HG02981 (cell line): ENCODE measurements around the gene GRM8.
"Not testable (repeated sequence)": the region's sequence is repeated elsewhere in the genome, so short reads cannot be mapped to it uniquely, and the experiment has no call there.

Experiments
- ATAC-seq: cut with Tn5 transposase; IDR thresholded peaks from one replicate; pipeline ENCODE4 v1.9.1; 2021; ENCODE audit warnings: mild to moderate bottlenecking, moderate library complexity; ENCODE audit not compliant: unreplicated experiment

Gene GRM8

DNA sequence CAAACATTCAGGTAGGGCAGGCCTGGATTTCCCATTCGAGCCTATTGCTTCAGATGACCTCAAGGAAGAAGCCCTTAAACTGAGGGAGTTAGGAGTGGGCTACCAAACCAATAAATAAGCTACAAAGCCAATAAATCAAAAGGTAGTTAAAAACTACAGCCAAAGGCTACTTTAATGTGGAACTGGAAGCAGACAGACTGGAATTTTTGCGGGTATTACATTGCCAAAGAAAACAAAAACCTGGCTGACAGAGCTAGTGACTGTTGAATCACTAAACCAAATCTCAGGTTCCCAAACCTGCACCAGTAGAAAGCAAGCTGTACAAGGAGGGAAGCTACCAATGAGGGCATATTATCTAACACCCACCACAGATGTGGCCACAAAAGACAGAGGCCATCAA lies 315.6 kb downstream of the GRM8 start:
- no peak for ATAC-seq

- no peak for ATAC-seq
Measured at GRCh38 chr7:126931581-126931980, 321.2 kb downstream of the GRM8 start.

DNA sequence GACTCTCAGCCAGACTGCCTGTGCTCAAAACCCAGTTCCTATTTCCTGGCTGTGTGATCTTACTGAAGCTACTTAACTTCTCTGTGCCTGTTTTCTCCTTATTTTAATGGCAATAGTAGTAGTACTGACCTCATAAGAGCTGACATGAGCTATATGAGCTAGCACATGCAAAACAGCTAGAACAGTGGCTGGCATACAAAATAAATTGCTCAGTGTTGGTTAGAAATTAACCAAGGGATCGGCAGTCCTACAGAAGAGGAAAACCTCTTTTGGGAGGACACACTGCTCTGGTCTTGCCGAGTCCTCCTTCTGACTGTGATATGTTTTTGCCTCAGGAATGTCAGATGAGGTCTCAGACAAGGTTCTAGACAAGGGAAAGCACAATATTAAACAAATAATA lies 322.6 kb downstream of the GRM8 start:
- no peak for ATAC-seq

DNA sequence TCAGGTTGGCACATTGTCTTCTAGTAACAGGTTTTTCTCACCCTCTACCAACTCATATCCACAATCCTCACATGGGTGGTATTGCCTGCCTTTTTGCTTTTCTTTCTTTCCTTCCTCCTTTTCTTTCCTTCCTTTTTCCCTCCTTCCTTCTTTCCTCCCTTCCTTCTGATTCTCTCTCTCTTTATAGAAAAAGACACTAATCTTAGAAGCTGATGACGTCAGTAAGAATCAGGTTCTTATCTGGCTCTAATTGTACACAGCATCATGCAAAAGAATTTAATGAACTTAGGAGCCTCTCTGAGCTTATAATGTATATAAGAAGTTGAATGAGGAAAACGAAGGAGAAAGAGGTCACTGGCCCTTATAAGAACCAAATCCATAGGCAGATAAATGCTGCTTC lies 328.3 kb downstream of the GRM8 start:
- ATAC-seq: no peak

DNA sequence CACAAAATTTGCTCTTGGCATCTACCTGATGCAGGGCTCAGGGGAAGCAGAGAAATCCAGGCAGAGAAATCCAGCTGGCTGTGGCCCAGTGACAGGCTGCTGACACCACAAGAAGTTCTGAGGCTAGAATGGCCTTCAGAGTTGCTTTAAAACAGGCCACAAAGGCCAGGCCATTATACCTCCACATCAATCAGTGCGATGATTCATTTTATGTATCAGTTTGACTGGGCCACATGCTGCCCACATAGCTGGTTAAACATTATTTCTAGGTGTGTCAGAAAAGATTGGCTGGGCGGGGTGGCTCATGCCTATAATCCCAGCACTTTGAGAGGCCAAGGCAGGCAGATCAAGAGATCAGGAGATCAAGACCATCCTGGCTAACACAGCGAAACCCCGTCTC lies 341.1 kb downstream of the GRM8 start:
- ATAC-seq: peak; percentile 73

DNA sequence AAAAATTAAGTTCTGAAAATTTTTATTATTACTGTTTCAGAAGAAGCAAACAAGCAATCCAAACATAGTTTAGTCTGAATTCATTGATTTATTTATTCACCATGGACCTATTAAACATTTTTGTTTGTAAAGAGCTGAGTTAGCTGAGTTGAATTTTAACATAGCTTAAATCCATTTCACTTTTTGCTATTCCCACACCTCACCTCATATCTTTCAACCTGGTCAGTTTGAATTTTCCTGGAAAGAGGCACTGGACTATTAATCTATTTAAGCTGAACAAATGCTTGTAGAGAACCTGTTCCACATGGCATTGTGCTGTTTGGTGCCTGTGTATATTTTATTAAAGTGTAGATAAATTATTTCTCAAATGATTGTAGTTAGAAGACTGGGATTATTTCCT lies 344.2 kb downstream of the GRM8 start:
- not testable (repeated sequence) for ATAC-seq

DNA sequence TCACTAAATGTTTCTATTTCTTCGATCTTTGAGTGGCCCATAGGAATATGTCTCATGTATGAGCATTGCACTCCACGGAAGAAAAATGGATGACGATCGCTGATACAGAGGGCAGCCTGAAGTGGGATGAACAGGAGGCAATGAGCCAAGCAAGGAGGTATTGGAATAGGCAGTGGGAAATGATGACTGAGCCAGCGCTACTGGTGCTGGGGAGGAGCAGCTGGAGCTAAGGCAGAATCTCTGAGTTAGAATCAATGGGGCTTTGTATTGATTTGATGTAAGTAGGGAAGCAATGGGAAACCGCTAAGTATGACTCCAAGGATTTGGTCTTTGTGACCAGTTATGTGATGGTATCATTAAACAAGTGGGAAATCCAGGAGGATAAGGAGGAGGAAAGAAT lies 345.1 kb downstream of the GRM8 start:
- not testable (repeated sequence) for ATAC-seq

GRCh38 chr7:126905255-126905654 lies 347.5 kb downstream of the GRM8 start:
- not testable (repeated sequence) for ATAC-seq

DNA sequence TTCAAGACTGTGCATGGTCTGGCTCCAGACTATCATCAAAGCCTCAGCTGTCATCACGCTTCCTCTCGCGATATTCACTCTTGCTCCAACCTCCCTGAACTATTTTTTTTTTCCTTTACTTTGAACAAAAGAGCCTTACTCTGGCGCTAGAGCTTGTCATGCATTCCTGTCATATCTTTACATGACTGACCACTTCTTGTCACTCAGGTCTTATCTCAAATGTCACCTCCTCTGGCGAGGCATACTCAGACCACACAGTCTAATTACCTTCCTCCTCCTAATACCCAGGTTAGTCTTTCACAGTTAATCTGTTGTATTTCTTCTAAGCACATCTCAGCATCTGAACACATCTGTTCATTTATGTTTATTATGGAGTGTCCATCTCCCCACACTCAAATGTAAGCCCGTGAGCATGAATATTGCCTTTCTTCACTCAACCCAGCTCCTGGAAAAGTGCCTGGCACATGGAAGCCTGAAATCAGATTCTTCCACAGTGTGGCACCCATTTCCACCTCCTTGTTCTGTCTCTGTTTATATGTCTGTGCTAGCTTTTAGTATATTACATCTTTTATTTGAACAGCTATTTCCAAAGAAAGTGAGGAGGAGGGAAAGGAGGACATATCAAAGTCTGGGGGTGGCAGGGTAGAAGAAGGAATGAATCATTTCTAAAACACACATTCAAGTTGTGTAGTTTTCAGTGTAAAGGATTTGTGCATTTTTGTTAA lies 351.5 kb downstream of the GRM8 start:
- not testable (repeated sequence) for ATAC-seq

GRCh38 chr7:126887980-126888379 lies 364.8 kb downstream of the GRM8 start:
- not testable (repeated sequence) for ATAC-seq

GRCh38 chr7:126887560-126887959 lies 365.2 kb downstream of the GRM8 start:
- ATAC-seq: not testable (repeated sequence)

DNA sequence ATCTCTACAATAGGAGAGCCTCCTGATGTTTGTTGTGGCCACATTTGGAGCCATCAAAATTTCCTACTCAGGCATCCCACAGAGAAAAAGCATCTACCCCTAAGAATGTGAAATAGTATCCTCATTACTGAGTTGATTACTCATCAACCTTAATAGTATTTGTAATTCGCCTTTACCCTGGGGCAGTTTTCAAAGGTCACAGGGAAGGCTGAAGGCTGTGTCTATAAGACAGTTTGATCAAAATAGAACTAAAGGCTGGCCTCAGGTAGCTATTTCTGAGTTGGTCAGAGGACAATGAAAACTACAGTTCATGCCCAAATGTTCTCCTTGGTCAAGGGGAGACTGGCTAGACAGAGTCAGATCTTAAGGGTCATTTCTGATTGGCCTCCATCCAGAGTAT lies 370.0 kb downstream of the GRM8 start:
- ATAC-seq: not testable (repeated sequence)

GRCh38 chr7:126881908-126882307 lies 370.8 kb downstream of the GRM8 start:
- not testable (repeated sequence) for ATAC-seq

- no peak for ATAC-seq
Measured at GRCh38 chr7:126881315-126881714, 371.4 kb downstream of the GRM8 start.

DNA sequence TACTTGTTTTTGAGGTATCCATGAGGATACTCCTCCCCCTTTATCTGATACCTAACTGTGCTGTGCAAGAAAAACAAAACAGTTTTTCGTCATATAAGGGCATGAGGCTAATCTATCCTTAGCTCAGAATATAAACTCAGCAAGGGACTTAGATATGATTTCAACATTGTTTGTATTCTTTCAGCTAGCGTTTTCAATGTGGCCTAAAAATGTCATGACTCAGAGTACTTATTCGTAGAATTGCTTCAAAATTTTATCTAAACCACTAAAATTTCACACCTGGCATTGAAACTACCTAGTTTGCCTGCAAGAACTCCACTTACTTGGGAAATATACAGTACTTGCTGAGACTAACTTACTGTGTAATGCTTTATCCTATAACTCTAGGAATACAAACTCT lies 376.2 kb downstream of the GRM8 start:
- ATAC-seq: not testable (repeated sequence)

- peak; percentile 81 for ATAC-seq
Measured at GRCh38 chr7:126856691-126857291, 395.9 kb downstream of the GRM8 start.

DNA sequence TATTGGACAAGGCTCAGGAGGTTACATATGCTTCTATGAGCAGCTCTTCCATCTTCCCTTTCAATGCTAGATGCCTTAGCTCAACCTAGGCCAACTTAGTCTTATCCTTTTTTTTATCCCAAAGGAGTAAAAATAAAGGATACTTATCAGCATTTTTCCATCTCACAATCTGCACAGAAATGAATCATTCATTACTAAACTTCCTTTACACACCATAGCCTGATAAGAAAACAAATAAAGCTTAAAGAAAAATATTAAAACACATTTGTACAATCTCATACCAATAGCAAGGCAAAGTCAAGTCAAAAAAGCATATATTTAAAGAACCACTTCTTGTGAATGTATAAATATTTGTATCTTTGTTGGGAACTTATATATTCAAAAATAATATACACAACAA lies 407.4 kb downstream of the GRM8 start:
- no peak for ATAC-seq

GRCh38 chr7:126843883-126844282 lies 408.9 kb downstream of the GRM8 start:
- no peak for ATAC-seq

DNA sequence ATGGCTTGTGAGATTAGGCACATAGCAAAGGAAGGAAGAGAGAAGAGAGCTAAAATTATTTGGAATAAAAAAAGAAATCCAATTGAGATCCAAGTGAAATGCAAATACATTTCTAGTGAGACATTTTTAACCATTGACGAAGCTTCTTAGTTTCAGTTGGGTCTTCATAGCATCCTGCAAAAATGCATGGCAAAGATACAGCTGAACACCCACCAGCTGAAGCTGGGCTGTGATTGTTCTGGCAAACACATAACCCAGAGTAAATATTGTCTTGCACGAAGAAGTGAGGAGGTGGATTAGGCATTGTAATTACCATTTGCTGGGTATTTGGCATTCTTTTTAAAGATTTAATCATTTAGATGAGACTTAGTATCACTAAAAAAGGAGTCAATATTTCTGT lies 409.4 kb downstream of the GRM8 start:
- no peak for ATAC-seq

DNA sequence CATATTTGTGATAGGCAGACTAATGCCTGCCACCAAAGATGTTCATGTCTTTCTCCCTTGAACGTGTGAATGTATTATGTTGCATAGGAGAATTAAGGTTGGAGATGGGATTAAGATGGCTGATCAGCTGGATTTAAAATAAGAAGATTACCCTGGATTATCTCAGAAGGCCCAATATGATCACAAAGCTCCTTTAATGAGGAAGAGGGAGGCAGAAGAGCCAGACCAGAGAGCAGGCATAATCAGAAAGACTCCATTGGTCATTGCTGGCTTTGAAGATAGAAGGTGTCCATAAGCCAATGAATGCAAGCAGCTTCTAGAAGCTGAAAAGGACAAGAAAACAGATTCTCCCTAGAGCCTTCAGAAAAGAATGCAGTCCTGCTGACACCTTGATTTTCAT lies 410.3 kb downstream of the GRM8 start:
- ATAC-seq: no peak

DNA sequence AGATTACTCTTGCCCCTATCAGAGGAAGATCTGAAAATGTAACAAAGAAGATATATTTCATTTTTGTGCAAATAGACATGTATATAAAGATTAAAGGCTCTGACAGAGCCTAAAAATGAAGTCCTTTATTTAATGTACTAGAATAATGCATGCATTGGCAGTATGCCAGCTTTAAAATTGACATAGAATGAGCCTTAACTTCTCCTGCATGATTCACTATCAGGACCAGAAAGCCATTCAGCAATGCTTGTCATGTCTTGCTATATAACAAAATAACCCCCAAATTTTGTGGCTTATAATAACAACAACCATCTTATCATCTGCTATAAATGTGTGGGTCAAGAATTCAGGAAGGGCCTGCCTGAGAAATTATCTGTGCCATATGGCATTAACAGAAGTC lies 411.9 kb downstream of the GRM8 start:
- no peak for ATAC-seq

DNA sequence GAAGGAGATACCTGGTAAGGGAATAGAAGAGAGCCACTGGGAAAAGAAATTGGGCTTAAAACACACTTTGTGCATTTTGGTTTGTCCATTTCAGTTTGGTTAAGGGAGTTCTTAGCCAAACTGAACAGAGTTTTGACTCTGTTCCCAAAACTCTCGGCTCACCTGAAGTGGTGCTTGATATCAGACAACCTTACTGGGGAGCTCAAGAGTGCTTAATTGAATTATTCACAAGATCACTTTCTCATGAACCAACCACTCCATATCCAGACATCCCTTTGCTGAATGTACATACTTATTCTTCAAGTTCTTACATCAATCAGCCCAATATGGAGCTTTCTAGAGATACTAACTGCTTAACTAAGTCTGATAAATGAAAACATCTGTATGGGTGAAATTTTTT lies 413.1 kb downstream of the GRM8 start:
- no peak for ATAC-seq

GRCh38 chr7:126838194-126838593 lies 414.5 kb downstream of the GRM8 start:
- ATAC-seq: no peak
